Endothelial cell of umbilical vein (primary cell): Measurements from ENCODE around the gene NTRK1.

Source experiments
- CTCF ChIP-seq, 2 donors: IDR thresholded peaks; 1 replicate in 1 of 2; 2 replicates in 1 of 2; pipeline ENCODE4 v1.5.1; 2011; ENCODE audit warnings: low read length in 2 of 2, mild to moderate bottlenecking in 2 of 2, moderate library complexity in 2 of 2, control low read depth in 1 of 2, inconsistent platforms in 1 of 2, low read depth in 1 of 2; ENCODE audit not compliant: insufficient read depth in 1 of 2; ENCODE audit errors: extremely low read depth in 1 of 2
- EZH2 ChIP-seq: IDR thresholded peaks from 2 replicates; pipeline ENCODE4 v1.6.1; 2012; ENCODE audit warnings: borderline replicate concordance, low read depth, mild to moderate bottlenecking, moderate library complexity, low read length, inconsistent platforms; ENCODE audit not compliant: severe bottlenecking
- POLR2A ChIP-seq: IDR thresholded peaks from 2 replicates; pipeline ENCODE4 v1.6.1; 2012; ENCODE audit warnings: low read depth, mild to moderate bottlenecking, control low read depth, low read length
- TF ChIP-seq, protein P1 (sequence below): IDR thresholded peaks from 2 replicates; pipeline ENCODE4 v1.6.1; 2011; ENCODE audit not compliant: insufficient read depth, insufficient read length

GRCh38 chr1:156851779-156852417 lies 8.8 kb upstream of the NTRK1 start:
- TF ChIP-seq EZH2 (no peak), CTCF (IDR thresholded peaks at IDR 0.05; ENCODE audit: extremely low read depth in 1 of 2, insufficient read depth in 1 of 2, low read depth in 1 of 2, low read length in 2 of 2) (no peak), POLR2A (no peak)
- TF ChIP-seq, protein P1, sequence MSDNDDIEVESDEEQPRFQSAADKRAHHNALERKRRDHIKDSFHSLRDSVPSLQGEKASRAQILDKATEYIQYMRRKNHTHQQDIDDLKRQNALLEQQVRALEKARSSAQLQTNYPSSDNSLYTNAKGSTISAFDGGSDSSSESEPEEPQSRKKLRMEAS: no peak
